K562 (cell line): ENCODE data around the gene CAPN13. TPM values are rescaled to one million over a fixed set of nuclear protein-coding genes. Genes with fewer than 3 reads are reported as not detected.

Experiments
- ATAC-seq: fragments of 200-7000 bp; cut with Tn5 transposase; 3 replicates; pipeline ENCODE4 v1.9.1; 2020; ENCODE audit warnings: moderate library complexity
- BruUV-seq: library from RNA; stranded (reverse); fragments of 400-500 nt; replicated peaks from 2 replicates; lab custom pipeline; 2021; lab: Mats Ljungman, UMichigan
- CTCF ChIA-PET: fragments of 300-600 bp; formaldehyde crosslinking; extraction: SDS; loops from one replicate; lab custom pipeline; 2021; ENCODE audit warnings: low intra/inter-chr PET ratio; lab: Yijun Ruan, JAX
- POLR2A ChIA-PET: fragments of 300-600, 350-650 bp; sonication (Branson Sonifier 250); formaldehyde crosslinking; extraction: SDS; loops from one replicate; lab custom pipeline; 2021; ENCODE audit warnings: antibody characterized with exemption, inconsistent platforms; lab: Yijun Ruan, JAX
- DNase-seq, 4 experiments: peaks; one replicate each; pipeline versions ENCODE4 v3.0.0 to v3.0.0-alpha.2; 2011 to 2018; ENCODE audit warnings: low spot score in 3 of 4, mixed read lengths in 3 of 4; ENCODE audit errors: extremely low read depth in 1 of 4
- FAIRE-seq: peaks from 2 replicates; lab custom pipeline; 2011; peaks lifted over from hg19 to GRCh38; lab: Jason Lieb, UNC
- H2AFZ ChIP-seq: 2 replicates; pipeline ENCODE4 v1.6.0; 2011; ENCODE audit warnings: low read depth, low read length, control low read depth, inconsistent platforms
- H3K27ac ChIP-seq: fragments of 200-600 bp; 3 replicates; pipeline ENCODE4 v1.8.0; 2011; ENCODE audit warnings: low read depth, mild to moderate bottlenecking, control low read depth, inconsistent platforms, low read length, moderate library complexity, mixed read lengths; ENCODE audit errors: extremely low read depth
- H3K27me3 ChIP-seq, 2 experiments: fragments of 300-600 bp in 1 of 2; 2 replicates in 1 of 2; 3 replicates in 1 of 2; pipeline versions ENCODE4 v1.6.0 to v1.8.0; 2011; ENCODE audit warnings: inconsistent platforms in 2 of 2, low read length in 2 of 2, mild to moderate bottlenecking in 1 of 2, mixed read lengths in 1 of 2, moderate library complexity in 1 of 2; ENCODE audit not compliant: control insufficient read depth in 2 of 2, insufficient read depth in 2 of 2
- H3K36me3 ChIP-seq: fragments of 300-600 bp; 3 replicates; pipeline ENCODE4 v1.8.0; 2011; ENCODE audit warnings: mild to moderate bottlenecking, low read length, inconsistent platforms; ENCODE audit not compliant: control insufficient read depth, insufficient read depth
- H3K4me1 ChIP-seq, 2 experiments: fragments of 200-600 bp in 1 of 2; replicated peaks in 1 of 2; 2 replicates in 1 of 2; 3 replicates in 1 of 2; pipeline versions ENCODE4 v1.5.1 to v1.8.0; 2011; ENCODE audit warnings: inconsistent platforms in 2 of 2, low read length in 2 of 2, mild to moderate bottlenecking in 1 of 2, mixed read lengths in 1 of 2, moderate library complexity in 1 of 2; ENCODE audit not compliant: control insufficient read depth in 2 of 2, insufficient read depth in 2 of 2
- H3K4me2 ChIP-seq: 2 replicates; pipeline ENCODE4 v1.6.1; 2011; ENCODE audit warnings: low read length, control low read depth, inconsistent platforms, mixed read lengths; ENCODE audit not compliant: insufficient read depth
- H3K4me3 ChIP-seq: fragments of 200-600 bp; sonication (generic), shearing (Covaris generic); 2 replicates; pipeline ENCODE4 v1.5.1; 2016; ENCODE audit warnings: control low read depth, inconsistent platforms
- H3K79me2 ChIP-seq: fragments of 200-600 bp; 3 replicates; pipeline ENCODE4 v1.8.0; 2011; ENCODE audit warnings: low read length, inconsistent platforms; ENCODE audit not compliant: control insufficient read depth, insufficient read depth
- H3K9ac ChIP-seq, 2 experiments: 2 replicates each; pipeline versions ENCODE4 v1.6.0 to v1.6.1; 2011; ENCODE audit warnings: low read depth in 2 of 2, low read length in 2 of 2, control low read depth in 1 of 2, inconsistent platforms in 1 of 2, mild to moderate bottlenecking in 1 of 2, mixed read lengths in 1 of 2; ENCODE audit not compliant: insufficient read depth in 1 of 2
- H3K9me1 ChIP-seq: one replicate; pipeline ENCODE4 v1.6.0; 2011; ENCODE audit warnings: inconsistent platforms, mild to moderate bottlenecking, low read length, moderate library complexity; ENCODE audit not compliant: control insufficient read depth, insufficient read depth
- H3K9me3 ChIP-seq: replicated peaks from 2 replicates; pipeline ENCODE4 v1.5.1; 2011; ENCODE audit warnings: low read depth, low read length, inconsistent platforms; ENCODE audit not compliant: control insufficient read depth, insufficient read depth
- H4K20me1 ChIP-seq: replicated peaks from 2 replicates; pipeline ENCODE4 v1.6.1; 2011; ENCODE audit warnings: low read length, inconsistent platforms, mixed read lengths; ENCODE audit not compliant: control insufficient read depth, insufficient read depth
- ARID1B ChIP-seq: fragments of 450-650 bp; IDR thresholded peaks from 2 replicates; pipeline ENCODE4 v1.6.1; 2016; ENCODE audit warnings: antibody characterized with exemption, mild to moderate bottlenecking, inconsistent platforms
- BRD4 ChIP-seq: fragments of 200-600 bp; sonication (generic); IDR thresholded peaks from 2 replicates; pipeline ENCODE4 v1.6.1; 2017; ENCODE audit warnings: inconsistent platforms
- EGR1 ChIP-seq: fragments of 450-650 bp; conservative IDR thresholded peaks from 2 replicates; pipeline ENCODE4 v1.6.1; 2017; ENCODE audit warnings: mild to moderate bottlenecking
- ESRRB ChIP-seq: fragments of 250-450 bp; sonication (Bioruptor Pico); IDR thresholded peaks from 2 replicates; pipeline ENCODE4 v1.5.0; 2020; ENCODE audit warnings: mild to moderate bottlenecking, moderate library complexity, borderline replicate concordance
- NCOA4 ChIP-seq: fragments of 450-650 bp; IDR thresholded peaks from 2 replicates; pipeline ENCODE4 v1.6.1; 2018; ENCODE audit warnings: mild to moderate bottlenecking; ENCODE audit not compliant: partially characterized antibody
- PHB2 ChIP-seq: fragments of 450-650 bp; IDR thresholded peaks from 2 replicates; pipeline ENCODE4 v1.6.1; 2017; ENCODE audit warnings: low read depth
- PREB ChIP-seq: sonication (generic); formaldehyde crosslinking; IDR thresholded peaks from 2 replicates; pipeline ENCODE4 v1.8.1; 2023; ENCODE audit warnings: mild to moderate bottlenecking, missing genetic modification reagents
- SAFB ChIP-seq: fragments of 200-400 bp; formaldehyde crosslinking; IDR thresholded peaks from 2 replicates; pipeline ENCODE4 v1.6.1; 2017; ENCODE audit warnings: low read depth, low read length, borderline replicate concordance
- SP2 ChIP-seq: IDR thresholded peaks from 2 replicates; pipeline ENCODE4 v1.6.1; 2011; ENCODE audit warnings: mild to moderate bottlenecking, low read depth, low read length, moderate library complexity; ENCODE audit not compliant: poor library complexity, severe bottlenecking; ENCODE audit errors: extremely low read depth
- TAL1 ChIP-seq: fragments of 450-650 bp; IDR thresholded peaks from 2 replicates; pipeline ENCODE4 v1.6.1; 2016; ENCODE audit warnings: mild to moderate bottlenecking
- TGIF2 ChIP-seq: sonication (generic); formaldehyde crosslinking; IDR thresholded peaks from 2 replicates; pipeline ENCODE4 v1.8.1; 2022; ENCODE audit warnings: mild to moderate bottlenecking, missing genetic modification reagents, moderate library complexity
- ZC3H11A ChIP-seq: IDR thresholded peaks from 2 replicates; pipeline ENCODE4 v1.6.1; 2012; ENCODE audit warnings: low read depth, low read length, improper control_type of control experiment
- ZC3H4 ChIP-seq: sonication (generic); formaldehyde crosslinking; IDR thresholded peaks from 2 replicates; pipeline ENCODE4 v1.9.0; 2021; ENCODE audit warnings: missing genetic modification reagents, borderline replicate concordance
- ZNF395 ChIP-seq: fragments of 200-800 bp; sonication (Bioruptor generic); IDR thresholded peaks from 2 replicates; pipeline ENCODE4 v1.6.1; 2017; ENCODE audit warnings: missing genetic modification characterization, missing compliant biosample characterization
- ZNF76 ChIP-seq: fragments of 250-450 bp; sonication (Bioruptor Pico); IDR thresholded peaks from 2 replicates; pipeline ENCODE4 v1.4.0; 2020; ENCODE audit warnings: mild to moderate bottlenecking, moderate library complexity, borderline replicate concordance
- WGBS: fragments of 100-300 bp; shearing (Covaris generic); methylation state at CpG from one replicate; pipeline ENCODE4 v1.1.6; 2016; ENCODE audit warnings: low coverage, mixed read lengths; ENCODE audit not compliant: insufficient coverage; ENCODE audit errors: missing lambda C conversion rate; 5-methylcytosine and 5-hydroxymethylcytosine counted together
- in situ Hi-C: fragments of 300-500 bp; cut with MboI; formaldehyde crosslinking; loops from 4 replicates; pipeline ENCODE4 v1.15.0; 2018; ENCODE audit warnings: inconsistent platforms, mixed read lengths
- intact Hi-C: fragments of 100-400 bp; cut with micrococcal nuclease; formaldehyde crosslinking; loops from 2 replicates; pipeline ENCODE4 v1.14.2; 2022
- polyA plus RNA-seq, 8 experiments: library from polyadenylated mRNA; depleted of rRNA in 4 of 8; stranded (reverse) in 5 of 8; unstranded in 3 of 8; fragments of >200 nt; fragmentation: Nextera tagmentation in 2 of 8; fragmentation: Illumina TruSeq in 1 of 8; extraction: Ambion mirVana in 2 of 8; extraction: Trizol in 1 of 8; gene quantifications; 2 replicates each; pipeline versions ENCODE4 v1.2.1 to v1.2.3, GENCODE V29; 2011 to 2014; ENCODE audit warnings: inconsistent platforms in 1 of 8, missing spikeins in 1 of 8
- total RNA-seq, 7 experiments: library from RNA; depleted of rRNA in 6 of 7; stranded (reverse); fragments of >200 nt in 6 of 7; fragmentation: Illumina TruSeq in 2 of 7; extraction: Trizol in 2 of 7; gene quantifications; 2 replicates each; pipeline versions ENCODE4 v1.2.1 to v1.2.3, GENCODE V29; 2011 to 2021; ENCODE audit warnings: low replicate concordance in 1 of 7
- TF ChIP-seq, protein P1 (sequence below): sonication (generic); formaldehyde crosslinking; IDR thresholded peaks from 2 replicates; pipeline ENCODE4 v1.8.0; 2022; ENCODE audit warnings: mild to moderate bottlenecking, missing genetic modification reagents
- TF ChIP-seq, protein P2 (sequence below): fragments of 250-450 bp; sonication (Bioruptor Pico); IDR thresholded peaks from 2 replicates; pipeline ENCODE4 v1.8.0; 2021; ENCODE audit warnings: moderate library complexity, mild to moderate bottlenecking, inconsistent platforms

CAPN13 gene
- total and polyA plus RNA-seq, 9 of the 15 experiments (the other 6 are each of a cell fraction or from before 2014, with no cell fraction given): not detected

- no peak for TF ChIP-seq ESRRB
- no peak for TF ChIP-seq ZC3H11A
- no peak for TF ChIP-seq SP2
- TF ChIP-seq, protein P1, sequence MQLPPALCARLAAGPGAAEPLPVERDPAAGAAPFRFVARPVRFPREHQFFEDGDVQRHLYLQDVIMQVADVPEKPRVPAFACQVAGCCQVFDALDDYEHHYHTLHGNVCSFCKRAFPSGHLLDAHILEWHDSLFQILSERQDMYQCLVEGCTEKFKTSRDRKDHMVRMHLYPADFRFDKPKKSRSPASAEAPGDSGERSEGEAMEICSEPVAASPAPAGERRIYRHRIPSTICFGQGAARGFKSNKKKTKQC: no peak
- TF ChIP-seq PHB2: no peak
- no peak for TF ChIP-seq ARID1B
- no peak for TF ChIP-seq TAL1
- TF ChIP-seq, all 486 proteins: peak for 0
Measured at GRCh38 chr2:30769891-30770462, 37.3 kb downstream of the CAPN13 start (continued).

GRCh38 chr2:30769481-30769780 lies 37.8 kb downstream of the CAPN13 start:
- DNase-seq: no peak
- H3K4me1 ChIP-seq: no peaks in the 10 kb centered on the region
- POLR2A ChIA-PET: no interaction called here
- no peak overlapping the region for H3K9ac ChIP-seq
- no peak overlapping the region for H3K4me3 ChIP-seq
- in situ Hi-C loops (no loop called here), intact Hi-C loops (no loop called here)
- H3K79me2 ChIP-seq: no peaks in the 10 kb centered on the region
- H4K20me1 ChIP-seq: no peaks in the 10 kb centered on the region; the same call in 1 of the 2 replicates
- ATAC-seq: no peak
- no peaks in the 10 kb centered on the region for H3K9me3 ChIP-seq
- H3K27ac ChIP-seq: no peak overlapping the region
- no peaks in the 10 kb centered on the region for H3K36me3 ChIP-seq
- no TSS peak for BruUV-seq
- WGBS: 0% methylated on average over 2 of the region's 2 CpGs
- FAIRE-seq: no peak
- TF ChIP-seq EGR1 (no peak), TGIF2 (no peak), ZNF76 (CRISPR knock-in tag) (no peak), NCOA4 (no peak), PREB (no peak), ZNF395 (no peak), ZC3H4 (CRISPR knock-in tag) (no peak), BRD4 (no peak), SAFB (no peak)
- TF ChIP-seq, protein P2, sequence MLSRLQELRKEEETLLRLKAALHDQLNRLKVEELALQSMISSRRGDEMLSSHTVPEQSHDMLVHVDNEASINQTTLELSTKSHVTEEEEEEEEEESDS (CRISPR knock-in tag): no peak
- peaks cover 3% of the 10 kb centered on the region for H3K9me1 ChIP-seq
- no peak overlapping the region for H3K4me2 ChIP-seq
- H3K27me3 ChIP-seq: peaks cover 0 to 36% of the 10 kb centered on the region in 2 experiments; a peak in 2 of 5 replicates
- no peak overlapping the region for H2AFZ ChIP-seq
- CTCF ChIA-PET: no interaction called here
